Cerebellar cortex (tissue), 1 donor: ENCODE results near the gene CHST15.
"Not testable (repeated sequence)": the region's sequence is repeated elsewhere in the genome, so short reads cannot be mapped to it uniquely, and the experiment has no call there.

Experiments used
- DNase-seq: peaks from one replicate; pipeline ENCODE4 v3.0.0-alpha.2; 2015; ENCODE audit warnings: low spot score

CHST15 gene

GRCh38 chr10:124043310-124044142 lies 49.9 kb downstream of the CHST15 start:
- DNase-seq, result no peak

- DNase-seq, result no peak
Measured at GRCh38 chr10:124042656-124043309, 50.6 kb downstream of the CHST15 start.

- no peak for DNase-seq
Measured at GRCh38 chr10:124041675-124042445, 51.5 kb downstream of the CHST15 start.

- DNase-seq, result no peak
Measured at GRCh38 chr10:124040451-124041188, 52.8 kb downstream of the CHST15 start.

- DNase-seq, result no peak
Measured at GRCh38 chr10:124039483-124040013, 53.9 kb downstream of the CHST15 start.

- no peak for DNase-seq
Measured at GRCh38 chr10:124037784-124038183, 55.6 kb downstream of the CHST15 start.

GRCh38 chr10:124037286-124037685 lies 56.1 kb downstream of the CHST15 start:
- DNase-seq, result no peak

GRCh38 chr10:124036746-124037145 lies 56.7 kb downstream of the CHST15 start:
- no peak for DNase-seq

GRCh38 chr10:124035928-124036558 lies 57.4 kb downstream of the CHST15 start:
- DNase-seq, result no peak

GRCh38 chr10:124035306-124035927 lies 58.0 kb downstream of the CHST15 start:
- DNase-seq, result no peak

- not testable (repeated sequence) for DNase-seq
Measured at GRCh38 chr10:124034576-124035305, 58.7 kb downstream of the CHST15 start.

- no peak for DNase-seq
Measured at GRCh38 chr10:124033887-124034218, 59.5 kb downstream of the CHST15 start.

- no peak for DNase-seq
Measured at GRCh38 chr10:124032971-124033886, 60.2 kb downstream of the CHST15 start.

- DNase-seq, result peak; percentile 11
Measured at GRCh38 chr10:124032087-124032935, 61.1 kb downstream of the CHST15 start.

- no peak for DNase-seq
Measured at GRCh38 chr10:124030492-124031110, 62.8 kb downstream of the CHST15 start.

- DNase-seq, result no peak
Measured at GRCh38 chr10:124030061-124030460, 63.3 kb downstream of the CHST15 start.

- no peak for DNase-seq
Measured at GRCh38 chr10:124029559-124029958, 63.8 kb downstream of the CHST15 start.
